Brain microvascular endothelial cell (primary cell): Measurements from ENCODE around the gene PRKG1.
A peak's percentile ranks its signal among the peaks of the same experiment; 100 is the strongest.

ENCODE experiments used
- DNase-seq: peaks from one replicate; pipeline ENCODE4 v3.0.0-alpha.2; 2020
- H3K27ac ChIP-seq: fragments of 250-450 bp; sonication (Bioruptor Pico); 2 replicates; pipeline ENCODE4 v1.5.1; 2020; ENCODE audit warnings: mild to moderate bottlenecking, moderate library complexity
- H3K27me3 ChIP-seq: fragments of 250-450 bp; sonication (Bioruptor Pico); replicated peaks from 2 replicates; pipeline ENCODE4 v1.5.1; 2020; ENCODE audit warnings: mild to moderate bottlenecking
- H3K36me3 ChIP-seq: fragments of 250-450 bp; sonication (Bioruptor Pico); replicated peaks from 2 replicates; pipeline ENCODE4 v1.5.1; 2020; ENCODE audit warnings: mild to moderate bottlenecking
- H3K4me3 ChIP-seq: 2 replicates; pipeline ENCODE4 v1.5.1; 2011; ENCODE audit warnings: low read depth, mild to moderate bottlenecking, control low read depth, low read length, moderate library complexity
- in situ Hi-C: cut with HindIII; loops from 2 replicates; pipeline ENCODE4 v1.10.0; 2017; ENCODE audit warnings: low sequenced_read_pairs, low pct_ligation_motif_present
- TF ChIP-seq, protein P1 (sequence below): IDR thresholded peaks from 2 replicates; pipeline ENCODE4 v1.5.1; 2011; ENCODE audit warnings: low read depth, mild to moderate bottlenecking, moderate library complexity, low read length, control low read depth, inconsistent platforms; ENCODE audit errors: missing control alignments

The PRKG1 gene

DNA sequence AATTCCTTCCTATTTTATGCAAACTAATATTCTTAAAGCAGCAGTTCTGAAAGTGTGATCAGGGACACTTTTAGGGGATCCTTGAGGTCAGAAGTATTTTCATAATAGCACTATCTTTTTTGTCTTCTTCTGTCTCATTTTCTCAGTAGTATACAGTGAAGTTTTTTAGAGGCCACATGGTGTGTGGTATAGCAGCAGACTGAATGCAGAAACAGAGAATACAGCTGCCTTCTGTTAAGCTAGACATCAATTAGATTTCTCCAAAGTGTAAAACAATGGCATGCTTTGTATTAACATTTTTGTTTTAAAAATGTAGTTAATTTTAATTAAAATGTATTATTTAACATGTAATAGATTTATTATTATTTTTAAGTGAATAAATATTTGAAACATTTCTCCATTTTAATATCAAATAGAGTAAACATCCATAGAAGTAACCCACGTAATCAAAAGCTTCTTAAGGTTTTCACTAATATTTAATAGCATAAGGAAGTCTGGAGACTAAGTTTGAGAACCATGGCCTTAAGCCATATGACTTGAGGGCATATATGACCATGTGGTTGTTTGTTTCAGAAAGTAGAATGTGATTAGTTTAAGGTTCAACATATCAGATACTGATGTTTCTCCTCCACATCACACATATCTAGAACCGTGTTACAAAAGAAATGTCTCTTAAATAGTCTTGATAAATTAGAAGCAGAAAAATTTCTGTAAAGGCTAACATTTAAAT, 94.0 kb downstream of the PRKG1 start:
- TF ChIP-seq, protein P1, sequence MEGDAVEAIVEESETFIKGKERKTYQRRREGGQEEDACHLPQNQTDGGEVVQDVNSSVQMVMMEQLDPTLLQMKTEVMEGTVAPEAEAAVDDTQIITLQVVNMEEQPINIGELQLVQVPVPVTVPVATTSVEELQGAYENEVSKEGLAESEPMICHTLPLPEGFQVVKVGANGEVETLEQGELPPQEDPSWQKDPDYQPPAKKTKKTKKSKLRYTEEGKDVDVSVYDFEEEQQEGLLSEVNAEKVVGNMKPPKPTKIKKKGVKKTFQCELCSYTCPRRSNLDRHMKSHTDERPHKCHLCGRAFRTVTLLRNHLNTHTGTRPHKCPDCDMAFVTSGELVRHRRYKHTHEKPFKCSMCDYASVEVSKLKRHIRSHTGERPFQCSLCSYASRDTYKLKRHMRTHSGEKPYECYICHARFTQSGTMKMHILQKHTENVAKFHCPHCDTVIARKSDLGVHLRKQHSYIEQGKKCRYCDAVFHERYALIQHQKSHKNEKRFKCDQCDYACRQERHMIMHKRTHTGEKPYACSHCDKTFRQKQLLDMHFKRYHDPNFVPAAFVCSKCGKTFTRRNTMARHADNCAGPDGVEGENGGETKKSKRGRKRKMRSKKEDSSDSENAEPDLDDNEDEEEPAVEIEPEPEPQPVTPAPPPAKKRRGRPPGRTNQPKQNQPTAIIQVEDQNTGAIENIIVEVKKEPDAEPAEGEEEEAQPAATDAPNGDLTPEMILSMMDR, result no peak
- DNase-seq, result no peak
- Histone ChIP-seq H3K27me3 (no peaks in the 10 kb centered on the region), H3K36me3 (no peaks in the 10 kb centered on the region), H3K4me3 (no peak overlapping the region), H3K27ac (no peak overlapping the region)
- in situ Hi-C loops, result no loop called here

DNA sequence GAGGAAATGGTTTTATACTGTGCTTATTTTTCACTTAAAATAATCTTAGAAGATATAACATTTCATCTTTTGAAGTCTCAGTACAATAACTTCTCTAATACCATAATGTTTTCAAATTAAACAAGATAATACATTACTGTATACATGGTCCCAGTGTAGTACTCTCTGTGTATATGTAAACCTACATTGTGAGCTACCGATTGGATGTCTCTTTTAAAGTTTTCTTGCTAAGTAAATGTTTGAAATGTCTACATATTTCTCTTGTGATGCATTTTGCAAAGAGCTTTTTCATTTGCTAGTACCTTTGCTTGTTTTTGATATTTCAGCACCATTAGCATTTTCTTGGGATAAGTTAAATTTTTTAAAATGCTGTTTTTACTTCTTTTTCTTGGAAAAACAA, 94.8 kb downstream of the PRKG1 start:
- in situ Hi-C loops, result no loop called here
- TF ChIP-seq, protein P1, result no peak

DNA sequence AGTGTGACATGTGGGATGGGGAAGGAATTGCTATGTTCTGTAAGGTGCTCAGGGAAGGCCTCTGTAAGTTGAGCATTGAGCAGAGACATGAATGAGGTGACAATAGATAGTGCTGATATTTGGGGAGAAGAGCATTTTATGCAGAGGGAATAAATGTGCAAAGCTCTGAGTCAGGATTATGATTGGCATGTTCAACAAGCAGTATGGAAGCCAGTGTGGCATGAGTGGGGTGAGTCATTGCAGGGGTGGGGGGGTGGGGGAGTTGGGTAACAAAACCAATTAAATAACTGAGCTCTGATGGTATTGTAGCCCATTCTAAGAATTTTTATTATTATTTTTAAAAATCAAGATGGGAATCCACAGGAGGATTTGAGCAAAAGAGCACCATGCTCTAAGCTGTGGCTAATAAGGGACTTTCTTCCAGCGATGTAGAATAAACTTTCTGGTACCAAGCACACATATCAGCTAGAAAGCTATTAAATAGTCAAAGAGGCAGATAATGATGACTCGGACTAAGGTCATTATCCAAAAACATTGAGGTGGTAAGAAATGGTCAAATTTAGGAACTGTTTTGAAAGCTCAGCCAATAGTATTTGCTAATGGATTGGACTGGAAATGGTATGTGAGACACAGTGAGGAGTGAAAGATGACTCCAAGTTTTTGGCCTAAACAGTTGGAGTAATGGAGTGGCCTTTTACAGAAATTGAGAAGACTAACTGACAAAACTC, 96.4 kb downstream of the PRKG1 start:
- no peak for DNase-seq
- in situ Hi-C loops, result no loop called here
- Histone ChIP-seq H3K36me3 (no peaks in the 10 kb centered on the region), H3K4me3 (no peak overlapping the region), H3K27ac (no peak overlapping the region), H3K27me3 (no peaks in the 10 kb centered on the region)
- TF ChIP-seq, protein P1, result no peak

More for the DNA sequence above, 94.8 kb downstream of the PRKG1 start:
- no peak for DNase-seq
- no peaks in the 10 kb centered on the region for H3K27me3 ChIP-seq
- H3K36me3 ChIP-seq, result no peaks in the 10 kb centered on the region
- no peak overlapping the region for H3K27ac ChIP-seq
- no peak overlapping the region for H3K4me3 ChIP-seq

DNA sequence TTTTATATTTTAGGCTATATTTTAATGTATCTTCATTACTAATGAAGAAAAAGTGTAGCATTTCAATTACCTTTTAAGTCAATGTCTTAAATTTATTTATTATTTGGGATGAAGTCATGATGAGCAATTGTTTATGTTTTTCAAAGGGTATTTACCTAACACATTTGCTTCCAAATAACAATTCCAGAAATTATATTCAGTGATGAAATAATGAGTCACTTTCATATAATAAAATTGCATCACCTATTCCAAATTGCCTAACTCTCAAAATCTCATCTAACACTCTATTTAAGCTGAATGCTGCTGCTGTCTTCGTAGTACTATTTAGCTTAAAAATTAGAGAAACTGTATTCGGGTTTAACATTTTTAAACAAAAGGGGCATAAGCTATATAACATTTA, 97.7 kb downstream of the PRKG1 start:
- Histone ChIP-seq H3K4me3 (no peak overlapping the region), H3K27me3 (no peaks in the 10 kb centered on the region), H3K36me3 (no peaks in the 10 kb centered on the region), H3K27ac (no peak overlapping the region)
- DNase-seq, result no peak
- in situ Hi-C loops, result no loop called here
- TF ChIP-seq, protein P1, result no peak

DNA sequence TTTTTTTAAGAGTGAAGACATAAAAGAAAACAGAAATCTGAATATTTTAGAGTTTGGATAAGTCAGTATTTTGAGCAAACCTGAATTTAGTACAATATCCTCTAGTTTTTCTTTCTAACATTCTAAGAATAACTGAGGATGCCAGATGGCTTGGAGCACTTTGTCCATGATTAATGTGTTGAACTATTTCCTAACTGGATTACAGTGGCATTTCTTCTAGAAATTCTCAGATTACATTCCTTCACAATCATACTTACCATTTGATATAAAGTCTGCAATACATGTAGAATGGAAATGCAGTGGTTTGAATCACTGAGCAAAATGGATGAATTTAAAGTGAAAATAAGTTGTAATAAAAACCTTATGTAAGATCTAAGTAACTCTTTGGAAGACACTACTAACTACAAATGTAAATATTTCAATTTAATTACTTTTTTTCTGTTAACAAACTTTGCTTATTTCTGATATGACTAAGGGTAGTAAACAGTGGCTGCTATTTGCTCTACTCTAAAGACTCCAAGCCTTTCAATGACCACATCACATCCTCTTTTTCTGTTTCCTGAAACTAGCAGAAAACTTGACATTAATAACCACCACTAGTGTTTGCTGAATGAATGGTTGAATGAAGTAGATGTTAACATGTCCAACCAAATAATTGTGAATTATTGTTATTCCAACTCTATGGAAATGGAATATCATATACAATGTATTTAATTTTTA, 102.8 kb downstream of the PRKG1 start:
- no peak overlapping the region for H3K4me3 ChIP-seq
- no peaks in the 10 kb centered on the region for H3K27me3 ChIP-seq
- H3K36me3 ChIP-seq, result no peaks in the 10 kb centered on the region
- in situ Hi-C loops, result no loop called here
- no peak overlapping the region for H3K27ac ChIP-seq
- peak; percentile 24 for DNase-seq
- TF ChIP-seq, protein P1, result no peak
